HepG2 (cell line): ENCODE measurements around the gene BANK1.

Experiments used
- BRCA1 ChIP-seq: sonication (generic); formaldehyde crosslinking; IDR thresholded peaks from 2 replicates; pipeline ENCODE4 v1.4.0; 2020; ENCODE audit warnings: missing genetic modification reagents
- FOXO1 ChIP-seq: sonication (generic); formaldehyde crosslinking; IDR thresholded peaks from 2 replicates; pipeline ENCODE4 v1.4.0; 2020; ENCODE audit warnings: missing genetic modification reagents
- HDAC6 ChIP-seq: fragments of 200-600 bp; sonication (generic); IDR thresholded peaks from 2 replicates; pipeline ENCODE4 v1.7.0; 2017; ENCODE audit warnings: mild to moderate bottlenecking, antibody characterized with exemption, low read length, low read depth
- MYNN ChIP-seq: sonication (generic); formaldehyde crosslinking; IDR thresholded peaks from 2 replicates; pipeline ENCODE4 v1.4.0; 2020; ENCODE audit warnings: mild to moderate bottlenecking, low read depth, missing genetic modification reagents

- no peak for TF ChIP-seq HDAC6
- no peak for TF ChIP-seq MYNN
- no peak for TF ChIP-seq FOXO1 (CRISPR knock-in tag)
- TF ChIP-seq BRCA1 (CRISPR knock-in tag), result no peak
Observed at GRCh38 chr4:102094481-102094880, 304.0 kb downstream of the BANK1 start.
